ENCODE measurements around the gene MAP3K19. TPM values are rescaled to one million over a fixed set of nuclear protein-coding genes. Genes with fewer than 3 reads are reported as not detected.
"Not testable (repeated sequence)": the region's sequence is repeated elsewhere in the genome, so short reads cannot be mapped to it uniquely, and the experiment has no call there.

MAP3K19 gene
- total RNA-seq, 4 donors from 2014 or later: not detected

GRCh38 chr2:135048122-135048521 is 875 bp upstream of the MAP3K19 start:
- Histone ChIP-seq H3K27ac (no peak overlapping the region), H3K4me3 (no peak overlapping the region), H3K27me3 (no peaks in the 10 kb centered on the region), H3K4me1 (peaks cover 0 to 8% (median under 1%) of the 10 kb centered on the region in 3 donors), H3K36me3 (no peaks in the 10 kb centered on the region), H3K9me3 (no peaks in the 10 kb centered on the region)
- no peak for ATAC-seq
- WGBS, 2 donors (ENCODE audit: low coverage in 1 of 2): 43 to 71% methylated on average over 3 to 6 of the region's 6 CpGs
- TF ChIP-seq EP300 (IDR thresholded peaks at IDR 0.05) (no peak), POLR2A (IDR thresholded peaks at IDR 0.05) (no peak)

DNA sequence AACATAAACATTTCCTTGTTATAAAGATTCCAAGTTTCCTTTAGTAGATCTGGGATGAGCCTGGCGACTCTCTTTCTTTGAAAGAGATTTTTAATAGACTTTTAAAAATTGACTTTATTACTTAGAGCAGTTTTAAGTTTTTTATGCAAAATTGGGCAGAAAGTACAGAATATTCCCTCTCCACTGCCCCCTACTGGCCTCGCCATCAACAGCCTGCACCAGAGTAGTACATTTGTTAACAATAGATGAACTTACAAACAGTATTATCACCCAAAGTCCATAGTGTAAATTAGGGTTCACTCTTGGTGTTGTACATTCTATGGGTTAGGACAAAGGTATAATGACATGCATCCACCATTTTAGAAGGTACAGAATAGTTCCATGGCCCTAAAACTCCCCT is 3.9 kb downstream of the MAP3K19 start:
- WGBS, 2 donors (ENCODE audit: low coverage in 1 of 2): 36 to 60% methylated on average over 2 of the region's 2 CpGs
- Histone ChIP-seq H3K27me3 (peaks cover 7% of the 10 kb centered on the region), H3K4me1 (no peaks in the 10 kb centered on the region), H3K27ac (no peak overlapping the region), H3K36me3 (no peaks in the 10 kb centered on the region), H3K9me3 (no peaks in the 10 kb centered on the region), H3K4me3 (no peak overlapping the region)
- no peak for ATAC-seq
- TF ChIP-seq EP300 (IDR thresholded peaks at IDR 0.05): no peak
- TF ChIP-seq CTCF (IDR thresholded peaks at IDR 0.05): peak in 1 of 4 experiments; percentile 26
- no peak for TF ChIP-seq POLR2AphosphoS5 (IDR thresholded peaks at IDR 0.05)
- no peak for TF ChIP-seq POLR2A (IDR thresholded peaks at IDR 0.05)

DNA sequence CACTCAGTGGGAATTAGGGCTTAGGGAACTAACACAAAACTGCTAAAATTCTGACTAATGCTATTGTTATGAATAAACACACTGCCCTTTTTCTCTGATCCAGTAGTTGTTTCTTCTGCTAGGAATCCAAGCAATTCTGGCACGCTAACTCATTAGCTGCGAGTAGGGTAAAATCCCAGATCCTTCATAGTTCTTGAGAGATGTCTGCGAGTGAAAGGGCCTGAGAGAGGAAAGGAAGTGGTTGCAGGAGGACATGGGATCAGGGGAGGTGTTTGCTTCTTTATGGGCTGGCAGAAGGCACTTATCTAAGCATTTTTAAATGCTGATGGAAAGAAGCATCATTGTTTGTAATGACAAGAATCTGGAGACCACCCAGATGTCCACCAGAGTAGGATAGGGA is 9.4 kb downstream of the MAP3K19 start:
- H3K4me1 ChIP-seq: no peaks in the 10 kb centered on the region
- WGBS, 2 donors (ENCODE audit: low coverage in 1 of 2): 52 to 89% methylated on average over 3 of the region's 3 CpGs
- H3K27ac ChIP-seq: no peak overlapping the region
- no peaks in the 10 kb centered on the region for H3K36me3 ChIP-seq
- no peak for TF ChIP-seq CTCF (IDR thresholded peaks at IDR 0.05)
- TF ChIP-seq EP300 (IDR thresholded peaks at IDR 0.05): no peak
- TF ChIP-seq POLR2A (IDR thresholded peaks at IDR 0.05): no peak
- TF ChIP-seq POLR2AphosphoS5 (IDR thresholded peaks at IDR 0.05): no peak
- no peaks in the 10 kb centered on the region for H3K9me3 ChIP-seq
- no peak for ATAC-seq
- no peak overlapping the region for H3K4me3 ChIP-seq
- peaks cover 7% of the 10 kb centered on the region for H3K27me3 ChIP-seq

DNA sequence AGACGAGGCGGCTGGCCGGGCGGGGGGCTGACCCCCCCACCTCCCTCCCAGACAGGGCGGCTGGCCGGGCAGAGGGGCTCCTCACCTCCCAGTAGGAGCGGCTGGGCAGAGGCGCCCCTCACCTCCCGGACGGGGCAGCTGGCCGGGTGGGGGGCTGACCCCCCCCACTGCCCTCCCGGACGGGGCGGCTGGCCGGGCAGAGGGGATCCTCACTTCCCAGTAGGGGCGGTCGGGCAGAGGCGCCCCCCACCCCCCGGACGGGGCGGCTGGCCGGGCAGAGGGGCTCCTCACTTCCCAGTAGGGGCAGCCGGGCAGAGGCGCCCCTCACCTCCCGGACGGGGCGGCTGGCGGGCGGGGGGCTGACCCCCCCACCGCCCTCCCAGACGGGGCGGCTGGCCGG is 14.0 kb downstream of the MAP3K19 start:
- not testable (repeated sequence) for H3K27ac ChIP-seq, H3K4me1 ChIP-seq, H3K27me3 ChIP-seq, ATAC-seq, H3K9me3 ChIP-seq, H3K36me3 ChIP-seq, H3K4me3 ChIP-seq
- no CpG with 5 or more reads among the region's 33 CpGs for WGBS, 2 donors (ENCODE audit: low coverage in 1 of 2)

GRCh38 chr2:135030826-135031225 is 16.4 kb downstream of the MAP3K19 start:
- no peak for ATAC-seq
- Histone ChIP-seq H3K36me3 (no peaks in the 10 kb centered on the region), H3K9me3 (no peaks in the 10 kb centered on the region), H3K4me1 (no peaks in the 10 kb centered on the region), H3K4me3 (no peak overlapping the region), H3K27ac (no peak overlapping the region), H3K27me3 (no peaks in the 10 kb centered on the region)
- WGBS, 2 donors (ENCODE audit: low coverage in 1 of 2): 100% methylated on average over 1 of the region's 1 CpG
- TF ChIP-seq POLR2A (IDR thresholded peaks at IDR 0.05): no peak
- no peak for TF ChIP-seq POLR2AphosphoS5 (IDR thresholded peaks at IDR 0.05)
- TF ChIP-seq CTCF (IDR thresholded peaks at IDR 0.05): no peak
- no peak for TF ChIP-seq EP300 (IDR thresholded peaks at IDR 0.05)

GRCh38 chr2:135029481-135030134 is 17.6 kb downstream of the MAP3K19 start:
- no peaks in the 10 kb centered on the region for H3K9me3 ChIP-seq
- H3K36me3 ChIP-seq: no peaks in the 10 kb centered on the region
- H3K27ac ChIP-seq: no peak overlapping the region
- 60 to 75% methylated on average over 1 to 2 of the region's 2 CpGs for WGBS, 2 donors (ENCODE audit: low coverage in 1 of 2)
- TF ChIP-seq POLR2AphosphoS5 (IDR thresholded peaks at IDR 0.05): no peak
- no peak for TF ChIP-seq EP300 (IDR thresholded peaks at IDR 0.05)
- no peak for ATAC-seq
- H3K27me3 ChIP-seq: no peaks in the 10 kb centered on the region
- no peaks in the 10 kb centered on the region for H3K4me1 ChIP-seq
- no peak overlapping the region for H3K4me3 ChIP-seq
